ENCODE results near the gene ARHGAP32.

DNA sequence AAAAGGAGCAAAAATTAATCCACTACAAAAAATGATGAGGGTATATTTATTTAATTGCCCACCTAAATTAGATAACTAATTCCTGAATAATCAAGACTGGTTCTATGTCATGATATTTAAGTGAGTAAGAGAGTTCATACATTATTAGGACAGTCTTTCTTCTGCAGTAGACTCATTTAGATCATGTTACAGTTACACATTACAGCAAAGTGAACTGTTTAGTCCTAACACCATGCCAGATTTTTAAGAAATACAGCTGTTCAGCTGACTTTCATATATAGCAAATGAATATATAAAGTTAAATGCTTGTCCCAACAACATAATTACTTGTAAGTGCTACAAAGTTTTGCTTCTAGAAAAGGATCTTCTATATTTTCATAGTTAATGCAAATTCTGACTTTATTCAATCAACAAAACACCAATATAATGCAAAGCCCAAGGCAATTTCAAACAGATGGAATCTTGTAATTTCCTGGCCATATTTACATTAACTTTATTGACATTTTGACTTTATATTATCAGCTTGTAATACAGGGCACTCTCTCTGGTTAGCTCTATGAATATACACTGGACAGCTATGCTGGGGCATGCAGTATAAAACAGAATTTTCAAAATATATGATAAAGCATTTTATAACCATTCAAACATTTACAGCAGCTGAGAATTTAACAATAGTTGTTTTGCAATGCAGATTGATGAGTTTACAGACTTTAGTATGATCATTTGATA is 203.7 kb downstream of the ARHGAP32 start:
- TF ChIP-seq, protein P1, sequence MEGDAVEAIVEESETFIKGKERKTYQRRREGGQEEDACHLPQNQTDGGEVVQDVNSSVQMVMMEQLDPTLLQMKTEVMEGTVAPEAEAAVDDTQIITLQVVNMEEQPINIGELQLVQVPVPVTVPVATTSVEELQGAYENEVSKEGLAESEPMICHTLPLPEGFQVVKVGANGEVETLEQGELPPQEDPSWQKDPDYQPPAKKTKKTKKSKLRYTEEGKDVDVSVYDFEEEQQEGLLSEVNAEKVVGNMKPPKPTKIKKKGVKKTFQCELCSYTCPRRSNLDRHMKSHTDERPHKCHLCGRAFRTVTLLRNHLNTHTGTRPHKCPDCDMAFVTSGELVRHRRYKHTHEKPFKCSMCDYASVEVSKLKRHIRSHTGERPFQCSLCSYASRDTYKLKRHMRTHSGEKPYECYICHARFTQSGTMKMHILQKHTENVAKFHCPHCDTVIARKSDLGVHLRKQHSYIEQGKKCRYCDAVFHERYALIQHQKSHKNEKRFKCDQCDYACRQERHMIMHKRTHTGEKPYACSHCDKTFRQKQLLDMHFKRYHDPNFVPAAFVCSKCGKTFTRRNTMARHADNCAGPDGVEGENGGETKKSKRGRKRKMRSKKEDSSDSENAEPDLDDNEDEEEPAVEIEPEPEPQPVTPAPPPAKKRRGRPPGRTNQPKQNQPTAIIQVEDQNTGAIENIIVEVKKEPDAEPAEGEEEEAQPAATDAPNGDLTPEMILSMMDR (conservative IDR thresholded peaks at IDR 0.05; ENCODE audit: low read length) = no peak
- no peak for TF ChIP-seq EZH2phosphoT487 (IDR thresholded peaks at IDR 0.05; ENCODE audit: borderline replicate concordance, low read depth, low read length)
